ENCODE measurements around the gene ARHGEF7.

Gene ARHGEF7

DNA sequence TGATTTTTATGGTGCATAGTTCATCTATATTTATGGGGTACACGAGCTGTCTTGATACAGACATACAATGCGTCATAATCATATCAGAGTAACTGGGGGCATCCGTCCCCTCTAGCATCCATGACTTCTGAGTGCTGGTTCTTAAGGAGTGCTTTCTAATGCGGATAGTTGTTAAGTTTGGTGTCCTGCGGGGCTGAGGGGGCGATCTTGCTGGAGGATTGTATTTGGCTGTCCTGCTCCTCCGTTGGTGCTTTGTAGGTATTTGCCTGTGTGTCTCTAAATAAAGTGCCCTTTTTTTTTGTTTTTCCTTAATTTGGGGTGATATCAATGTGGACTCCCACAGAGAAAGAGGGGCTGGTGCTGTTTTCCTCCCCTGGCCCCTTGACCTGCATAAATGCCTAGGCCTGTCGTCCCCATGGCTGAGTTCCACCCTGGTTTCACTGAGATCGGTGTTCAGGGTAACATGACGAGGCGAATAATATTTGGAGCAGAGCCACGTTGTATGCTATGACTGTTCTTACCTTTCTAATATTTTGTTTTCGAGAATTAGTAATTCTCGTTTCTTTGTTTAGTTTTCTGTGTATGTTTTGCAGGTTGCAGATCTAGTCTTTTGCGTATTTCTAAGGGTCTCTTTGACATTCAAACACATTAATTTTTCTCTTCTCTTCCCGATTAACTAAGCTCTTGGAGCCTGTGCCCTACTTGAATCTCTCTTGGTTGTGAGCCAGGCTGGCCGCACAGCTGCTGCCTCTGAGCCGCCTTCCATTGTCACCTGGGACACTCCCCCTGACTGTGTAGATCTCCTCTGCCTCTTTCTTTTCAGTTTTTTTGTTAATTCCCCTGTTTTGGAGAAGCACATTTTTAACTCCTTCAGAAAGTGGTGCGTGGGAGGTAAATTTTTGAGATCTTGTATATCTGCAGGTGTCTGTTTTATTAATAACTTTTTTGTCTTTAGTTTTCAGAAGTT is 100.3 kb downstream of the ARHGEF7 start:
- Mint-ChIP-seq H3K27me3 (no peaks in the 10 kb centered on the region), H3K4me3 (no peak overlapping the region), H3K27ac (no peak overlapping the region)

DNA sequence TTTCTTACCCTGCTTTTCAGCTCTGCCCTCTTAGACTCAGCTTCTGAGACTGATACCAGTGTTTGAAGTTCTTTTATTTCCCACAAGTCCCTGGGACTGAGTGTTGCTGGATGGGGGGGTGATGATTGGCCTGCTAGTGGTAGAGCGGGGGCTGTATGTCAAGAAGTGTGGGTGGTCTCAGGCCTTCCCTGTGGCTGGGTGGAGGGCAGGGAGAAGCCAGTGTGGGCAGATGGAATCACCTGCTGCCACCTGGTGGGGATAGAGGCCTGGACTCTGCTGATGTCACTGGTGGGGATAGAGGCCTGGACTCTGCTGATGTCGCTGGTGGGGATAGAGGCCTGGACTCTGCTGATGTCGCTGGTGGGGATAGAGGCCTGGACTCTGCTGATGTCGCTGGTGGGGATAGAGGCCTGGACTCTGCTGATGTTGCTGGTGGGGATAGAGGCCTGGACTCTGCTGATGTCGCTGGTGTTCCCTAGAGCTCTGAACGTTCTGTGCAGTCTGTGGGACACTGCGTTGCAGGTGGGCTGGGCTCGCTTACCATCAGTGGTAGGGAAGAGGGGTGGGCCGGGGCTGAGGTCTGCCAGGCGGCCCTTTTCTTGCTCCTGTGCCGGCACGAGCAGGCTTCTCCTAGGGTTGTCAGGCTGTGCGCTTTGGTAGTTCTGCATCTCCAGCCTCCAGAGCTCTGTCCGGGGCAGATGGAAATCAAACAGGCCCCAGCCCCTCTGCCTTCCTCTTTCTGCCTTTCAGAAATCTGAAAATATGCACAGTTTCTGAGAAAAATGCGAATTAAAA is 101.3 kb downstream of the ARHGEF7 start:
- H3K4me1 Mint-ChIP-seq = peaks cover 3% of the 10 kb centered on the region
- no peaks in the 10 kb centered on the region for H3K9me3 Mint-ChIP-seq
- no peak overlapping the region for H3K27ac Mint-ChIP-seq
- H3K36me3 Mint-ChIP-seq = peaks cover 6% of the 10 kb centered on the region
- peak; percentile 65 for DNase-seq
- no peaks in the 10 kb centered on the region for H3K27me3 Mint-ChIP-seq
- H3K4me3 Mint-ChIP-seq = no peak overlapping the region
- CTCF ChIA-PET = interaction anchor here (0.7 to 3.3 kb wide), 10 partner anchors 8 to 148 kb away, joined by 3 to 38 read pairs (median 4); no protein-coding TSS in a partner anchor

More for the DNA sequence above, 100.3 kb downstream of the ARHGEF7 start:
- Mint-ChIP-seq H3K4me1 (peaks cover 3% of the 10 kb centered on the region), H3K36me3 (peaks cover 6% of the 10 kb centered on the region), H3K9me3 (no peaks in the 10 kb centered on the region)
- DNase-seq = no peak
- CTCF ChIA-PET = interaction anchor here (0.7 to 3.3 kb wide), 9 partner anchors 9 to 147 kb away, joined by 3 to 38 read pairs (median 4); no protein-coding TSS in a partner anchor

GRCh38 chr13:111217641-111218040 is 102.5 kb downstream of the ARHGEF7 start:
- peaks cover 3% of the 10 kb centered on the region for H3K4me1 Mint-ChIP-seq
- no peak overlapping the region for H3K4me3 Mint-ChIP-seq

GRCh38 chr13:111219280-111219679 is 104.2 kb downstream of the ARHGEF7 start:
- Mint-ChIP-seq H3K36me3 (peaks cover 6% of the 10 kb centered on the region), H3K4me1 (peaks cover 5% of the 10 kb centered on the region), H3K27ac (no peak overlapping the region), H3K9me3 (no peaks in the 10 kb centered on the region), H3K4me3 (no peak overlapping the region), H3K27me3 (no peaks in the 10 kb centered on the region)
- CTCF ChIA-PET = interaction anchor here (0.5 kb wide), 1 partner anchor 341 kb away, joined by 3 read pairs; no protein-coding TSS in a partner anchor
- DNase-seq = no peak

More at GRCh38 chr13:111217641-111218040, 102.5 kb downstream of the ARHGEF7 start:
- CTCF ChIA-PET = interaction anchor here (0.6 to 3.3 kb wide), 4 partner anchors 68 to 1053 kb away, joined by 3 to 38 read pairs (median 4); no protein-coding TSS in a partner anchor
- Mint-ChIP-seq H3K36me3 (peaks cover 6% of the 10 kb centered on the region), H3K27me3 (no peaks in the 10 kb centered on the region), H3K9me3 (no peaks in the 10 kb centered on the region), H3K27ac (no peak overlapping the region)
- DNase-seq = no peak

GRCh38 chr13:111219950-111220349 is 104.8 kb downstream of the ARHGEF7 start:
- Mint-ChIP-seq H3K4me1 (peaks cover 8% of the 10 kb centered on the region), H3K27ac (no peak overlapping the region), H3K9me3 (no peaks in the 10 kb centered on the region), H3K27me3 (no peaks in the 10 kb centered on the region), H3K36me3 (peaks cover 6% of the 10 kb centered on the region), H3K4me3 (no peak overlapping the region)
- CTCF ChIA-PET = interaction anchor here (0.6 to 1.5 kb wide), 2 partner anchors 8 to 10 kb away, joined by 3 read pairs; no protein-coding TSS in a partner anchor
- DNase-seq = no peak

- H3K36me3 Mint-ChIP-seq = peaks cover 13% of the 10 kb centered on the region
- H3K9me3 Mint-ChIP-seq = no peaks in the 10 kb centered on the region
- CTCF ChIA-PET = interaction anchor here (0.9 to 2.3 kb wide), 7 partner anchors 9 to 158 kb away, joined by 3 to 25 read pairs (median 4); no protein-coding TSS in a partner anchor
- no peaks in the 10 kb centered on the region for H3K27me3 Mint-ChIP-seq
- no peak for DNase-seq
- H3K27ac Mint-ChIP-seq = no peak overlapping the region
- H3K4me1 Mint-ChIP-seq = peaks cover 17% of the 10 kb centered on the region
- H3K4me3 Mint-ChIP-seq = no peak overlapping the region
Measured at GRCh38 chr13:111225166-111225565, 110.1 kb downstream of the ARHGEF7 start.

DNA sequence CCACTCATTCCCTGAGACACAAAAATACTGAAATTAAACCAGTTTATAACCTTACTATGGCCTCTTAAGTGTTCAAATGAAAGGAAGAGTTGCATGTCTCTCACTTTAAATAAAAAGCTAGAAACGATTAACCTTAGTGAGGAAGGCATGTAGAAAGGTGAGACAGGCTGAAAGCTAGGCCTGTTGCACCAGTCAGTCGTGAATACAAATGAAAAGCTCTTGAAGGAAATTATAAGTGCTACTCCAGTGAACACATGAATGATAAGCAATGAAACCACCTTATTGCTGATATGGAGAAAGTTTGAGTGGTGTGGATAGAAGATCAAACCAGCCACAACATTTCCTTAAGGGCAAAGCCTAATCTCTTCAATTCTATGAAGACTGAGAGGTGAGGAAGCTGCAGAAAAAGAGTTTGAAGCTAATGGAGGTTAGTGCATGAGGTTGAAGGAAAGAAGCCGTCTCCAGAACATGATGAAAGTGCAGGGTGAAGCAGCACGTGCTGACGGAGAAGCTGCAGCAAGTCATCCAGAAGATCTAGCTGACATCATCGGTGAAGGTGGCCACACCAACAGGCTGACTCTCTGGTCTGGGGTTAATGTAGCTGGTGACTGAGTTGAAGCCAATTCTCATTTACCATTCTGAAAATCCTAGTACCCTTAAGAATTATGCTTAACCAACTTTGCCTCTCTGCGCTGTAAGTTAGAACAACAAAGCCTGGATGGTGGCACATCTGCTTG is 110.9 kb downstream of the ARHGEF7 start:
- H3K27ac Mint-ChIP-seq = no peak overlapping the region
- peaks cover 17% of the 10 kb centered on the region for H3K4me1 Mint-ChIP-seq
- no peak for DNase-seq
- H3K36me3 Mint-ChIP-seq = peaks cover 13% of the 10 kb centered on the region
- H3K4me3 Mint-ChIP-seq = no peak overlapping the region
- no peaks in the 10 kb centered on the region for H3K9me3 Mint-ChIP-seq
- CTCF ChIA-PET = interaction anchor here (0.9 to 2.3 kb wide), 4 partner anchors 9 to 158 kb away, joined by 4 to 9 read pairs (median 6); no protein-coding TSS in a partner anchor
- no peaks in the 10 kb centered on the region for H3K27me3 Mint-ChIP-seq

- H3K9me3 Mint-ChIP-seq = no peaks in the 10 kb centered on the region
- no peak overlapping the region for H3K4me3 Mint-ChIP-seq
- DNase-seq = no peak
- no peaks in the 10 kb centered on the region for H3K27me3 Mint-ChIP-seq
- peaks cover 17% of the 10 kb centered on the region for H3K4me1 Mint-ChIP-seq
- no peak overlapping the region for H3K27ac Mint-ChIP-seq
- CTCF ChIA-PET = no interaction called here
- H3K36me3 Mint-ChIP-seq = peaks cover 17% of the 10 kb centered on the region
Measured at GRCh38 chr13:111227405-111227804, 112.3 kb downstream of the ARHGEF7 start.

DNA sequence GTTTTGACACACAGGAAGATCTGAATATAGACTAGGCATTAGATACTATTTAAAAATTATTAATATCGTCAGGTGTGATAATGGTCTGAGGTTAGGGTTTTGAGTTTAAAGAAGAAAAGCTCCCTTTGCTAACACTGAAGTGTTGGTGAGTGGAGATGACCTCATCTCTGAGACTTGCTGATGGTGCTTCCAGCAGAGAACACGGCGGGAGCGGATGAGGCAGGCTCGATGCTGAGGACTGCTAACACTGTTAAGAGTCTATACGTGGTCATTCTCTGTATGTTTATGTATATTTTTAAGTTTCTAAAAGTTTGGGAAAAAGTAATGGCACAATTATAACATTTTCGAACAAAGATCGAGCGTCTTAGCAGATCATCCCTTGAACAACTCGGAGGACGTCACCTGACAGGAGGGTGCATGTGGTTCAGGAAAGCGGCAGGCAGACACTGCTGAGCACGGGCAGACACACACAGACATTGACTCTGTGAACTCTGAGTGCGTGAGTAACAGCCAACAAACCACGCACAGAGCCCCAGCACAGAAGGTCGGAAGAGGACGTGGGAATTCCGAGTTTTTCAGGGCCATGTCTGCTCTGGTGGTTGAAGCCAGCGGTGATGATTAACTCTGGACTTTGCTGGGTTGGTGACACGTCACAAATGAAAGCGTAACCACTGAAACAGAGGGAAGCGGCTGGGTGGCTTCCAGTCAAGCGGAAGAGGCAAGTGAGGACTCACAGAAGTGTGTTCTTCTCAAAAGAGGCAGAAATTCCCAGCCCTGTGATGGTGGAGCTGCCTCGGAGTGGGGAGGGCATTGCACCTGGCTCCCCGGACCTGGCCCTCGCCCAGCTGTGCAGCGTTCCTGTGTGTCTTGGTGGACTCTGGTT is 113.4 kb downstream of the ARHGEF7 start:
- H3K27ac Mint-ChIP-seq = no peak overlapping the region
- H3K4me1 Mint-ChIP-seq = peaks cover 16% of the 10 kb centered on the region
- no peak for DNase-seq
- CTCF ChIA-PET = no interaction called here
- H3K36me3 Mint-ChIP-seq = peaks cover 17% of the 10 kb centered on the region
- no peaks in the 10 kb centered on the region for H3K27me3 Mint-ChIP-seq
- H3K9me3 Mint-ChIP-seq = no peaks in the 10 kb centered on the region
- H3K4me3 Mint-ChIP-seq = no peak overlapping the region

GRCh38 chr13:111230385-111230930 is 115.3 kb downstream of the ARHGEF7 start:
- Mint-ChIP-seq H3K4me1 (peaks cover 8% of the 10 kb centered on the region), H3K27me3 (no peaks in the 10 kb centered on the region), H3K27ac (no peak overlapping the region), H3K36me3 (peaks cover 25% of the 10 kb centered on the region), H3K4me3 (no peak overlapping the region), H3K9me3 (no peaks in the 10 kb centered on the region)
- DNase-seq = no peak
- CTCF ChIA-PET = interaction anchor here (0.9 to 1.3 kb wide), 2 partner anchors 10 to 163 kb away, joined by 3 to 5 read pairs; no protein-coding TSS in a partner anchor

DNA sequence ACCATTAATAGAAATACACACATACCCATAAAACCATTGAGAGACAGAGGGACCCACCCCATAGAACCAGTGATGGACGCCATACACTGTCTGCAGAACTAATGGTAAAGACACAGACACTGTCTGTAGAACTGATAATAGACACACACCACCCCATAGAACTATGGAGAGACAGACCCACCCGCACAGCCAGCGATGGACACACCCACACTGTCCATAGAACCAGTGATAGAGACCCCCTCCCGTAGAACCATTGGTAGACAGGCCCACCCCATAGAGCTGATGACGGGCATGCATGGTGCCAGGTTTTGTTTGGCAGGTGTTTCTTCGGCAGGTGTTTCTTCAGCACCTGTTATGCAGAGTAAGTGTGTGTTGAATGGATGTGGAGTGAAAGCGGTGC is 117.1 kb downstream of the ARHGEF7 start:
- Mint-ChIP-seq H3K27me3 (no peaks in the 10 kb centered on the region), H3K36me3 (peaks cover 32% of the 10 kb centered on the region), H3K27ac (no peak overlapping the region)

DNA sequence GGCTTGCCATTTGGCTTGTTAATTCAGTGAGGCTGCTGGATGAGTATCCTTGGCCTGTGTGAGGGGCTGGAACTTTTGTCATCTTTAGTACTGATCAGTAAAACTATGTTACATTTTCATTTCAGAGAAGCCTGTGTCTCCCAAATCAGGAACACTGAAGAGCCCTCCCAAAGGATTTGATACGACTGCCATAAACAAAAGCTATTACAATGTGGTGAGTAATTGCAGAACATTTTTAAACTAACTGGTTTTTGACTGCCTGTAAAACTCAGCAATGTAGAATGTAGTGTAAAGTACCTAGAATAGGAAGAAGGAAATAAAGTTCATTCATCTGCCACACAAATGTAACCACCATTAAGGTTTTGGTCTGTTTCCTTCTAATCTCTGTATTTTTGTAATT is 118.0 kb downstream of the ARHGEF7 start:
- peaks cover 28% of the 10 kb centered on the region for H3K36me3 Mint-ChIP-seq
- no peak overlapping the region for H3K4me3 Mint-ChIP-seq
- CTCF ChIA-PET = no interaction called here
- no peaks in the 10 kb centered on the region for H3K4me1 Mint-ChIP-seq
- H3K9me3 Mint-ChIP-seq = no peaks in the 10 kb centered on the region
- no peaks in the 10 kb centered on the region for H3K27me3 Mint-ChIP-seq
- H3K27ac Mint-ChIP-seq = no peak overlapping the region
- DNase-seq = no peak

More for the DNA sequence above, 117.1 kb downstream of the ARHGEF7 start:
- no peaks in the 10 kb centered on the region for H3K9me3 Mint-ChIP-seq
- DNase-seq = no peak
- no peak overlapping the region for H3K4me3 Mint-ChIP-seq
- H3K4me1 Mint-ChIP-seq = no peaks in the 10 kb centered on the region
- CTCF ChIA-PET = no interaction called here
